HG03521 (cell line): ENCODE data around the gene VOPP1.
A peak's percentile ranks its signal among the peaks of the same experiment; 100 is the strongest.
"Not testable (repeated sequence)": the region's sequence is repeated elsewhere in the genome, so short reads cannot be mapped to it uniquely, and the experiment has no call there.

Source experiments
- ATAC-seq: cut with Tn5 transposase; IDR thresholded peaks from one replicate; pipeline ENCODE4 v1.9.1; 2021; ENCODE audit warnings: mild to moderate bottlenecking, moderate library complexity; ENCODE audit not compliant: unreplicated experiment

Gene VOPP1

DNA sequence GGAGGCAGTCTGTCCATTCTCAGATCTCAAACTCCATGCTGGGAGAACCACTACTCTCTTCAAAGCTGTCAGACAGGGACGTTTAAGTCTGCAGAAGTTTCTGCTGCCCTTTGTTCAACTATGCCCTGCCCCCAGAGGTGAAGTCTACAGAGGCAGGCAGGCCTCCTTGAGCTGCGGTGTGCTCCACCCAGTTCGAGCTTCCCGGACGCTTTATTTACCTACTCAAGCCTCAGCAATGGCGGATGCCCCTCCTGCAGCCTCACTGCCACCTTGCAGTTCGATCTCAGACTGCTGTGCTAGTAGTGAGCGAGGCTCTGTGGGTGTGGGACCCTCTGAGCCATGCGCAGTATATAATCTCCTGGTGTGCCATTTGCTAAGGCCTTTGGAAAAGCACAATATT lies 10.4 kb upstream of the VOPP1 start:
- ATAC-seq: not testable (repeated sequence)

GRCh38 chr7:55576753-55577152 lies 4.5 kb upstream of the VOPP1 start:
- no peak for ATAC-seq

GRCh38 chr7:55575733-55576132 lies 3.4 kb upstream of the VOPP1 start:
- no peak for ATAC-seq

GRCh38 chr7:55575098-55575497 lies 2.8 kb upstream of the VOPP1 start:
- ATAC-seq: no peak

DNA sequence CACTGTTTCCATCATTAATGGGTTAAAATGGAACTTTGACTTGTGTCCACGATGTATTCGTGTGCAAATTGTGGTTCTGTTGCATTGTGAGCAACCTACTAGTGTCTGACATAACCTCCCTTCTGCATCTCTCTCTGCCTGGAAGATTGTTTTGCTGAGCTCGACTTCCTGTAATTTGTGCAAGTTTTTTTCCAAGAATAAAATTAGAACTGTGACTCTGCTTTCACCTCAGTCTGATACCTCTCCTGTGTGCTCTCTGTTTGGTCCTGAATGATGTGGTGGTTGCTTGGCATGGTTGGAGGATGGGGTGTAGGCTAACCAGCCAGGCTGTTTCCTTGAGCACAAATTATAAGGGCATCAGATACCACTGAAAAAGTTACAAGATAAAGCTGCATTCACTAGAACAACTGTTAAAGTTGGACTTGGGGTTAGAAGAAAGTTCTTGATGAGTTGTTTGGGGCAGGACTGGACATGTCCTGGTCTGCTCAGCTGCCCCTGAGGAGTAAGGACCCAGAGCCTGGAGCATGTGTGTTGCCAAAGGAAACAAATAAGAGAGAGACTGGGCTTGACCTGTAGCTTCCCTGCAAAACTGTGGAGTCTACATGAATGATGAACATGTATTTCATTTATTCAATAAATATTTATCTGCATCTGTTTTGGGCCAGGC lies 1.9 kb upstream of the VOPP1 start:
- no peak for ATAC-seq

GRCh38 chr7:55573234-55573900 lies 1.1 kb upstream of the VOPP1 start:
- ATAC-seq: no peak

DNA sequence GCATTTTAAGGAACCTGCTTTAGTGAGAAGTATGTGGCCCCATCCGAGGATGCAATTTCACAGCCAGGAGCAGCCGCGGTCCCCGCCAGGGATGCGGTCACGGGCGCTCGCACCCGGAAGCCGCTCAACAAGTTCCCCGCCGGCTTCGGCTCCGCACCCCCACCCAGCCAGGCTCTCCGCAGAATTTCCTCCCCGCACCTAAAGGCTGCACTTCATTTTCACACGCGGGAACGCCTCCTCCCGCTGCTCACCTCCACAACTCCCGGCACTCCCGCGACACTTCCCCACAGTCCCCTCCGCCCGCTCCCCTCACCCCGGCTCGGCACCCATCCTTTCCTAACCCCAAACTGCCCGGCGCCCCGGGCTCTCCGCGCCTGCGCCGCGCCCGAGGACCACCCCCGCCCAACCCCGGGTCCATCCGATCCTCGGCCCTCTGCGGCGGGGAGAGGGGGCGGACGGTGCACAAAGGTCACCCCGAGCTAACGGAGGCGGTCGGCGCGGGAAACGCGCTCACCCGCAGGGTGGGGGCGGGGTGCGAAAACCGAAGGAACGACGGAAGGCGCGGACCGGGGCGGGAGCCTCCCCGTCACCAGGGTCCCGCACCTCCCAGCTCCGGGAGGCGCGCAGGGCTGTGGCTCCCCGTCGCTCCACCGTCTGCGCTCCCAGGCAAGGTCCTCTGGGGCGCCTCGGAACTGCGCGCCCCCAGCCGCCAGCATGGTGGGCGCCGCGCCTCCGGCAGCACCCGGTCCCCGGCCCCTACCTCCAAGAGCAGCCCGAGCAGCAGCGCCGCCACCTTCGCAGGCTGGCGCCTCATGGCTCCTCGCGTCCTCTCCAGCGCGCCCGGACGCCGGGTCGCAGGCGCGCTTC lies 558 bp downstream of the VOPP1 start:
- peak; percentile 30 for ATAC-seq

- no peak for ATAC-seq
Observed at GRCh38 chr7:55570939-55571338, 1.4 kb downstream of the VOPP1 start.

DNA sequence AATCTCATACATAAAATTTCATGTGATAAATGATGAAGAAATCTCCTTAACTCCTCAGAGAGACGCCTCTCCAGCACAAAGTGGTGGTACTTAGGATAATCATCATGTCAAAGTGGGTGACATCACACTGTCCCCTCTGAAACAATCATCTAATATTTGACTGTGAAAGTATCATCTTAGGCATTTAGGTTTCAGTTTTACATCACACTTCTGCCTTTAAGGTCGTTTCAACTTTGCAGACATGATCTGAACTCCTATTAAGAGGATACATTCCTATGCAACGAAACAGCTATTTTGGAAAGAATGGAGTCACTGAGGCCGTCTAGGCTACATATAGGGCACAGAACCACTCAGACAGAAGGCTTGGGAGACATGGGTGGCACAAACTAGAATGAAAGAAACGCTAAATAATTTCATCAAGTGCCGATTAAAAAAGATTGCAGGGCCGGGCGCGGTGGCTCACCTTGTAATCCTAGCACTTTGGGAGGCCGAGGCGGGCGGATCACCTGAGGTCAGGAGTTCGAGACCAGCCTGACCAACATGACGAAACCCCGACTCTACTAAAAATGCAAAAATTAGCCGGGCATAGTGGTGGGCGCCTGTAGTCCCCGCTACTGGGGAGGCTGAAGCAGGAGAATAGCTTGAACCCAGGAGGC lies 2.0 kb downstream of the VOPP1 start:
- peak; percentile 34 for ATAC-seq

- no peak for ATAC-seq
Observed at GRCh38 chr7:55569797-55570196, 2.5 kb downstream of the VOPP1 start.

DNA sequence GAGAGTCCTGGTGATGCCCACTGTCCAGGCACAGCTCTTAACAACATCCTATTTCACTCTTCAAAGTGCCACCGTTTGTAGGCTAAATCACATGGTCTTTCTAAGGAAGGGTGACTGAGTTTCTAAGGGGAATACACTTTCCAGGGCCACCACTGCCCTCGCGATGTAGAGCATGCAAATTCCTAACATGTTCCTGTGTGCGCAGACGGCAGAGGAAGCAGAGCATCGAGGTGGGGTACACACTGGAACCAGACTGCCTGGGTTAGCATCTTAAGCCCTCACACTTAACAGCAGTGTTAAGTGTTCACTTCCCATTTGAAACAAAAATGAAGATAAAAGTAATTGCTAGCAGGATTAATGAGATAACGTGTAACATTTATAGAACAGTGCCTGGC lies 3.0 kb downstream of the VOPP1 start:
- ATAC-seq: no peak

- no peak for ATAC-seq
Observed at GRCh38 chr7:55568613-55569268, 3.6 kb downstream of the VOPP1 start.

DNA sequence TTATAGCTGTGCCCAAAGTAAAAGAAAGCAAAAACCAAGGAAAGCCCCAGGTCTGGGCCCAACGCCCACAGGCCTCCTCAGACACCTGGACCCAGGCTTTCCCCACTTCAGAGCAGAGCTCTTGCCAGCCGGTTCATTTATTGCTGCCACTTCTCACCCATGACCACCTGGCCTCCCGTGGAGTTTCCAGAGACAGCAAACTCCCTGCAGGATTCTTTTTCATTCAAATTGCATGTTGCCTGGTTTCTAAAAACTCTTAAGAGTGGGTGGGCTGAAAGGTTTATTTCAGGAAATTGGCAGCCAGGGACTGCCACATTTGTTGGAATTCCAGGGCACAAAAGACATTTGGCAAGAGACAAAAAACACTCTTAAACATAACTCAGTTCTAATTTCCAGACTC lies 4.7 kb downstream of the VOPP1 start:
- ATAC-seq: no peak

- no peak for ATAC-seq
Observed at GRCh38 chr7:55565681-55566080, 6.6 kb downstream of the VOPP1 start.

DNA sequence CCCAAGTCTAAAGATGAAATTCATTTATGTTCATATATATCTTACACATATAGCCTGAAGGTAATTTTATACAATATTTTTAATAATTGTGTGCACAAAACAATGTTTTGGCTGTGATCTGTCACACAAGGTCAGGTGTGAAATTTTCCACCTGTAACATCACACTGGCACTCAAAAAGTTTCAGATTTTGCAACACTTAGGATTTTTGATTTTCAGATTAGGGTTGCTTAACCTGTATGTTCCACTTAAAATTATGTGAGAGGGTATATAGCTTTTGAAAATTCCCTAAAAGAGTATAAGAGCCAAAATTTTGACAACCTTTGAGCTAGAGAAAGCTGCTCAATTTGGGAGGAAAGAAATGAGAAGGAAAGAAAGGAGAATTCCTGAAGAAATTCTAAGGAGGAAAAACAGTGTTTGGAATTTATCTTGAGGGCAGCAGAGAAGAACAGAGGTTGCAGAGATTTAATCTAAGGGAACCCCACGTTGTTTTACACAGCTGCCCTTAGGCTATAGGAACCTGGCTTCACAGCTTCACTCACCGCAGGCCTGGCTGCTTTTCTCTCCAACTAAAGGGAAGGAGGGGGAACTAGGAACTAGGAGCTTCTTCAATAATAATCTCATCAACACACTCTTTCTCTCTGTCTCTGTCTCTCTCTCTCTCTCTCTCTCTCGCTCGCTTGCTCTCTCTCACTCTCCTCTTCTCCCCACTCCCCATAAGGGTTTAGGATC lies 8.5 kb downstream of the VOPP1 start:
- ATAC-seq: no peak

- ATAC-seq: no peak
Observed at GRCh38 chr7:55561690-55562089, 10.6 kb downstream of the VOPP1 start.

GRCh38 chr7:55558962-55559920 lies 13.1 kb downstream of the VOPP1 start:
- ATAC-seq: no peak

DNA sequence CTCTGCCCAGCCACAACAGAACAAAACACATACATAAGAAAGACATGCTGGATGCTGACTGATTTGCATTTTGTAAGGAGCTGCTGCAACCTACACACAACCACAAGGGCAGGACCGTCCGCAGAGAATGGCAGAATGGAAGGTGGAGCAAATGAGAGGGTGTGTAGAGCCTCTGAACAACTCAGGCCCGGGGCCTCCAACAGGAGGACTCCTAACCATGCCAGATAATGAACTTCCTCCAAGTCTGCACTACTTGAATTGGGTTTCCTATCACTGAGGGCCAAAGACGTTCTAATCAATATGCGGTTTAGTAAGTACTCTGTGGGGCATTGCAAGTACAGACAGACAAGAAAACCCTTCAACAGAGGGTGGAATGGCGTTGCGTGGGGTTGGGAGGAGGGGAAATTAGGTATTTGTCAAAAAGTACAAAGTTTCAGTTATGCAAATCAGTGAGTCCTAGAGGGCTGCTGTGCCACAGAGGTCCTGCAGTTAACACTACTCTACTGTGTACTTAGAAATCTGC lies 14.6 kb downstream of the VOPP1 start:
- ATAC-seq: peak; percentile 84

DNA sequence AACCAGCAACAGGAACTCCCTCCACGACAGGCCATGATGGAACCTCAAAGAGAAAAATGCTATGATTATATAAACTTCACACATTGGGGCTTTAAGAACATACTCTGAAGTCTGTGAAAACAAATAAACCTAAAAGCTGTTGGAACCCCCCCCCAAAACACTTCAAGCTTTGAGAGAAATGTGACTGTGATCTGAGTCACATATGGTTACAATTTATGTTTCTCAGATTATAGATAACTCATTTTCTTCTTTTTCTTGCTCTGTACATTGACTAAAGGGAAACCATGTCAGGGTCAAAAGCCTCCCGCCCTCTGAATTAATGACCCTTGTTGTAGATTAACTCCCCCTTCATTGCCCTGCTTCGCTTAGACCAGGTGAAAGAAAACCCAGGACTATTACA lies 15.8 kb downstream of the VOPP1 start:
- no peak for ATAC-seq
